SU-DHL-6 (cell line): ENCODE data around the gene ANKRD18B.

Experiments
- EZH2phosphoT487 ChIP-seq: fragments of 200-600 bp; sonication (generic), shearing (Covaris generic); conservative IDR thresholded peaks from 2 replicates; pipeline ENCODE4 v1.6.1; 2018; ENCODE audit warnings: mild to moderate bottlenecking, antibody characterized with exemption, low read length, moderate library complexity, mixed read lengths
- TF ChIP-seq, protein P1 (sequence below): fragments of 200-600 bp; sonication (generic); IDR thresholded peaks from one replicate; pipeline ENCODE4 v1.5.1; 2017; ENCODE audit warnings: antibody characterized with exemption, mild to moderate bottlenecking, low read length, moderate library complexity; ENCODE audit not compliant: insufficient read depth, poor library complexity, severe bottlenecking

GRCh38 chr9:33475357-33475756 is 48.7 kb upstream of the ANKRD18B start:
- TF ChIP-seq, protein P1, sequence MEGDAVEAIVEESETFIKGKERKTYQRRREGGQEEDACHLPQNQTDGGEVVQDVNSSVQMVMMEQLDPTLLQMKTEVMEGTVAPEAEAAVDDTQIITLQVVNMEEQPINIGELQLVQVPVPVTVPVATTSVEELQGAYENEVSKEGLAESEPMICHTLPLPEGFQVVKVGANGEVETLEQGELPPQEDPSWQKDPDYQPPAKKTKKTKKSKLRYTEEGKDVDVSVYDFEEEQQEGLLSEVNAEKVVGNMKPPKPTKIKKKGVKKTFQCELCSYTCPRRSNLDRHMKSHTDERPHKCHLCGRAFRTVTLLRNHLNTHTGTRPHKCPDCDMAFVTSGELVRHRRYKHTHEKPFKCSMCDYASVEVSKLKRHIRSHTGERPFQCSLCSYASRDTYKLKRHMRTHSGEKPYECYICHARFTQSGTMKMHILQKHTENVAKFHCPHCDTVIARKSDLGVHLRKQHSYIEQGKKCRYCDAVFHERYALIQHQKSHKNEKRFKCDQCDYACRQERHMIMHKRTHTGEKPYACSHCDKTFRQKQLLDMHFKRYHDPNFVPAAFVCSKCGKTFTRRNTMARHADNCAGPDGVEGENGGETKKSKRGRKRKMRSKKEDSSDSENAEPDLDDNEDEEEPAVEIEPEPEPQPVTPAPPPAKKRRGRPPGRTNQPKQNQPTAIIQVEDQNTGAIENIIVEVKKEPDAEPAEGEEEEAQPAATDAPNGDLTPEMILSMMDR = no peak
- TF ChIP-seq EZH2phosphoT487 = no peak
